NCI-H128 (cell line): ENCODE results near the gene C1orf21.

Source experiments
- DNase-seq: peaks from one replicate; lab custom pipeline; 2025; ENCODE audit not compliant: unreplicated experiment; lab: John Stamatoyannopoulos, UW

Gene C1orf21

GRCh38 chr1:184648160-184648855 lies 261.5 kb downstream of the C1orf21 start:
- no peak for DNase-seq

DNA sequence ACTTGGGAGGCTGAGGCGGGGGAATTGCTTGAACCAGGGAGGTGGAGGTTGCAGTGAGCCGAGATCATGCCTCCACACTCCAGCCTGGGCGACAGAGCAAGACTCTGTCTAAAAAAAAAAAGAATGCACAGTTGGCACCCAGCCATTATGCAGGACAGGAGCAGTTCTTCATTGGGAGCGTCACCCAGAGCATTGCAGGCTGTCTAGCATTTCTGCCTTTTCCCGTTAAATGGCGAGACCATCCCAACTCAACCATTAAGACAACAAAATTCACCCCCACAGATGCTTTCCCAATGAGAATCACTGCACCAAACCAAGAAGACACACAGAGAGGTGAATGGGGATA lies 262.0 kb downstream of the C1orf21 start:
- no peak for DNase-seq

- no peak for DNase-seq
These were observed 262.6 kb downstream of the C1orf21 start for GRCh38 chr1:184649451-184649888.

DNA sequence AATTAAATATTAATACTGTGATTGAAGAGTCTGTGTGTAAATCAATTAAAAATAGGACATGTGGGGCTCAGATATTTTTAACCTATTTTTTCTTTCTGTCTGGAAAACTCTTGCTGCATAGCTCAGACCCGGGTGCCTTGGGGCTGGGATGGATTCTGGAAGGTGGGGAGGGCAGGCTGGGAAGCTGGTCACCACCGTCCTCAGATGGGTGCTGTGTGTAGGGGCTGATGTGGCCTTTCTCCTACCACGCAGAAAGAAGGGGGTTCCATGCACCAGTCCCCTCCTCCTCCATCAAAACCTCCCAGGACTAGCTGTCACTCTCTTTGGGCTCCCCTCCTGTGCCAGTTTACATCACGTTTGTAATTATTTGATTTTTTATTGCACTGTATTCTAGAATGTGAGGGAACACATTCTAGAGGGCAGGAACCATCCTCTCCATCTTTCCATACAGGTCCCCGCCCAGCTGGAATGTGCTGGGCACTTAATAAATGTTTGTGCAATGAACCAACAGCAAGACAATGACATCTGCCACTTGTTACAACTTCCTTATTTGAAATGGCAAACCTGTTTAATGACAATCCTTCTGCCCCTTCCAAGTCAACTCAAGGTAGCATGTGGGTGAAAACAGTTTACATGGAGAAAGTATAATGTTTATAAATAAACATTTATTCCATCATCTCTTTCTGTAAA lies 263.5 kb downstream of the C1orf21 start:
- no peak for DNase-seq

DNA sequence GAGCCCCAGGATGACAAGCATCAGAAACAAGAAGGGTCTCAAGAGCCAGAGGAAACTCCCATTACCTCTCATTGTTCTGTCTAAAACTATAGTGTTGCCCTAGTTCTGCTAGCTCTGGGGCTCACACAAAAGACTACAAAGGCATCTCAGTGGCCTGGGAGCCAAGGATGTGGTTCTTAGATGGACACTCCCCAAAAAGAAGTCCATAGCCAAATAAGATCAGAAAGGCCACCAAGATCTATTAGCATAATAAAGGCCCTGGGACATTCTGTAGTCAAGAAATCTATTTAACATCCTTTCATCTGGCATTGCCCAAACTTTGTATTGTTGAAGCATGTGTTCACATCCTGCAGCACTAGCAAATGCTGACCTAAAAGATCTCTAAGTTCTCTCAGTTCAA lies 268.4 kb downstream of the C1orf21 start:
- no peak for DNase-seq

- no peak for DNase-seq
These were observed 269.4 kb downstream of the C1orf21 start for GRCh38 chr1:184656221-184656620.

- no peak for DNase-seq
These were observed 271.2 kb downstream of the C1orf21 start for GRCh38 chr1:184658055-184658454.

GRCh38 chr1:184660462-184661191 lies 273.8 kb downstream of the C1orf21 start:
- DNase-seq = no peak

DNA sequence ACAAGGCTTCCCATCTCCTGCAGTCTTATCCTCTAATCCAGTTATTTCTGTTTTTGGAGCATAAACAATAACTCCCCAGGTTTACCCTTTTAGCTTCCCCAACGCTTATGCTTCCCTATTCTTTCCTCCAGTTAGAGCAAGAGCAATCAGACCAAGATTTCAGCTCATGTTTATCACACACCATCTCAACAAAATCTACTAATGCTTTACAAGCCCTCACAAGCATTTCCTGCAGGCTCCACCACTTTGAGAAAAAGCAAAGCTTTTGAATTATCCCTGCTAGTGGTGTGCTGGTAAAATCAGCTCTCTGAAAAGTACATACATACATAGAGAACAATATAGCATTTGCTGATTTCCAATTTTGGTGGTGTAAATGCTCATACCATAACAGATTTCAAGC lies 275.0 kb downstream of the C1orf21 start:
- no peak for DNase-seq

- no peak for DNase-seq
These were observed 277.3 kb downstream of the C1orf21 start for GRCh38 chr1:184664042-184664660.

- DNase-seq = no peak
These were observed 277.8 kb downstream of the C1orf21 start for GRCh38 chr1:184664661-184665060.

DNA sequence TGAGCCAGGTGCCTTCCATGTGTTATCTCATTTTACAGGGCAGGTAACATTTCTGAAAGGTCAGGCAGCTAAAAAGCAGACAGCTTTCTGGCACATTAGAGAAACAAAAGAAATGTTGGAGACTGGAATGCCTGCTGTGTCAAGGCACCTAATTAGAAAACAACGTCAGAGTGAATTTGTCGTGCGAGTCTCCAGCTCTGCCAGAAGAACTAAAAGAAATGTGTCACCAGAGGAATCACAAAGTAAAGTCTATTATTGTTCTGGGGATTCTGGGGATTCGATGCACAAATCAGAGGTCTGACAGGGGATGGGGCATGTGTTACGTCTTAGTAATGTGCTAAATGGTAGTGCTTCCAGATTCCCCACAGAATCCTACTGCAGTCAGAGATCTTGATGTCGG lies 278.5 kb downstream of the C1orf21 start:
- no peak for DNase-seq

DNA sequence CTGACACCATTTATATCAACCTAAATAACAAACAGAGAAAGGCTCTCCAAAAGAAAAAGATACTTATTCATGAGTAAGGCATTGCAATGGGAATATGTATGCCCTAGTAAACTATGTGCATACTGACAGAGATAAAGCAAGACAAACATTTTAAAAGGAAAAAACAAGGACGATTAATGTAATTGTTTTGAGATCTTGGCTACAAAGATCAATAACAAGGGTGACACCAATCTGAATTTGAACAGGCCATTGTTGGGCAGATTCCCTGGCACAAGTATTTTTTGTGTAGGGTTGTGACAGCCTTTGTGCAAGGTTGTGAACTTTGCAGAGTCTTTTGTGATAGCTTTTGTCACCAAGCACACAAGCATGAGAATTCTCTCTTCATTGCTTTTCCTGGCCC lies 282.6 kb downstream of the C1orf21 start:
- no peak for DNase-seq

GRCh38 chr1:184672013-184672726 lies 285.3 kb downstream of the C1orf21 start:
- no peak for DNase-seq

DNA sequence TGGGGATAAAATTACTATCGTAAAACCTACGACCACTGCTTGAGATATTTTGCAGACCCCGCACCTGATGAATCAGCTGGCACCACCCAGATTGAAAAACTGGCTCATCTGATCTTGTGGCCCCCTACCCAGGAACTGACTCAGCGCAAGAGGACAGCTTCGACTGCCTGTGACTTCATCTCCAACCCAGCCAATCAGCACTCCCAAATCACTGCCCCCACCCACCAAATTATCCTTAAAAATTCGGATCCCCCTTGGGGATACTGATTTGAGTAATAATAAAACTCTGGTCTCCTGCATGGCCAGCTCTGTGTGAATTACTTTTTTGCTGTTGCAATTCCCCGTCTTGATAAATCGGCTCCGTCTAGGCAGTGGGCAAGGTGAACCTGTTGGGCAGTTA lies 286.5 kb downstream of the C1orf21 start:
- DNase-seq = no peak

- no peak for DNase-seq
These were observed 290.5 kb downstream of the C1orf21 start for GRCh38 chr1:184677344-184677743.
